Activated CD8-positive, alpha-beta T cell treated with anti-CD3 and anti-CD28 coated beads for 36 hours (primary cell): ENCODE measurements around the gene ITGB2. TPM values are rescaled to one million over a fixed set of nuclear protein-coding genes. Genes with fewer than 3 reads are reported as not detected.

Experiments
- ATAC-seq: fragments of 200-7000 bp; cut with Tn5 transposase; one replicate; pipeline ENCODE4 v1.10.0; 2021; ENCODE audit warnings: mild to moderate bottlenecking, moderate library complexity
- CTCF ChIA-PET: fragments of 350-600 bp; sonication (Branson Sonifier 250); formaldehyde crosslinking; loops from one replicate; lab custom pipeline; 2021; ENCODE audit warnings: antibody characterized with exemption; lab: Charles Lee
- POLR2A ChIA-PET: fragments of 350-600 bp; sonication (Branson Sonifier 250); formaldehyde crosslinking; loops from one replicate; lab custom pipeline; 2021; ENCODE audit warnings: antibody characterized with exemption; lab: Charles Lee
- DNase-seq: peaks from one replicate; pipeline ENCODE4 v3.0.0-alpha.2; 2020
- H3K27ac Mint-ChIP-seq: one replicate; pipeline ENCODE4 v1.8.0; 2021; ENCODE audit warnings: mild to moderate bottlenecking, mixed read lengths
- H3K27me3 Mint-ChIP-seq: one replicate; pipeline ENCODE4 v1.8.0; 2021; ENCODE audit warnings: mixed read lengths
- H3K36me3 Mint-ChIP-seq: one replicate; pipeline ENCODE4 v1.8.0; 2021; ENCODE audit warnings: low read depth, mixed read lengths
- H3K4me1 Mint-ChIP-seq: one replicate; pipeline ENCODE4 v1.8.0; 2021; ENCODE audit warnings: low read depth, mixed read lengths
- H3K4me3 Mint-ChIP-seq: one replicate; pipeline ENCODE4 v1.8.0; 2021; ENCODE audit warnings: mild to moderate bottlenecking, moderate library complexity, mixed read lengths
- H3K9me3 Mint-ChIP-seq: one replicate; pipeline ENCODE4 v1.8.0; 2021; ENCODE audit warnings: mixed read lengths
- intact Hi-C: fragments of 100-400 bp; cut with micrococcal nuclease; formaldehyde crosslinking; loops from one replicate; pipeline ENCODE4 v1.10.0; 2022
- total RNA-seq, 2 experiments: library from RNA; stranded (reverse); gene quantifications; one replicate each; pipeline ENCODE4 v1.2.3, GENCODE V29; 2021
- TF ChIP-seq, protein P1 (sequence below): fragments of 200-600 bp; IDR thresholded peaks from one replicate; pipeline ENCODE4 v1.8.0; 2022; ENCODE audit warnings: antibody characterized with exemption, mild to moderate bottlenecking

Gene ITGB2
- total RNA-seq, 2 experiments from 2014 or later: 340 to 343 TPM

DNA sequence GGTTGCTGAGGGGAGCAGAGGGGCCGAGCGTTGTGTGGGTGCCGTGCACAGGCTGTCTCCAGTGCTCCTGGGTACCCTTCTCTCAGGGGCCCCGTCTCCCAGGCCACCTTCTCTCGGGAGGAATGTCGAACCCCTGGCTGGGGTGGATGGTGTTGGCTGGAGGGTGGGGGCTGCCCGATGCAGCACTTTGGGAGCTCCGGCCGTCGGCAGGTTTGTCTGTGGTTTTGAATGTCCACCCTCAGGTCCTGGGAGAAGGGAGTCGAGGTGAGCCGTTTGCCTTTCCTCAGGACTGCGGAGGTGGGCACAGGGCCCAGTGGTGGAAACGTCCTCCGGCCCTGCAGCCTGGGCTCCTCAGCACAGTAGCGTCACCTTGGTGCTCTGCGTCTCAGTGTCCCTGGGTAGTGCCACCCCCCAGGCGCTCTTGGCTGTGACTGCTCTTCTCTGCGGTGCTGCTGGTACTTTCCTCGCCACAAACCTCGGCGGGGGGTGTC, 33.6 kb upstream of the ITGB2 start:
- H3K4me1 Mint-ChIP-seq: peaks cover 5% of the 10 kb centered on the region
- POLR2A ChIA-PET: no interaction called here
- no peaks in the 10 kb centered on the region for H3K9me3 Mint-ChIP-seq
- CTCF ChIA-PET: interaction anchor here (1.1 to 14.9 kb wide), 4 partner anchors 174 to 186 kb away, joined by 3 to 170 read pairs (median 6); no protein-coding TSS in a partner anchor
- ATAC-seq (no peak), DNase-seq (no peak)
- TF ChIP-seq, protein P1, sequence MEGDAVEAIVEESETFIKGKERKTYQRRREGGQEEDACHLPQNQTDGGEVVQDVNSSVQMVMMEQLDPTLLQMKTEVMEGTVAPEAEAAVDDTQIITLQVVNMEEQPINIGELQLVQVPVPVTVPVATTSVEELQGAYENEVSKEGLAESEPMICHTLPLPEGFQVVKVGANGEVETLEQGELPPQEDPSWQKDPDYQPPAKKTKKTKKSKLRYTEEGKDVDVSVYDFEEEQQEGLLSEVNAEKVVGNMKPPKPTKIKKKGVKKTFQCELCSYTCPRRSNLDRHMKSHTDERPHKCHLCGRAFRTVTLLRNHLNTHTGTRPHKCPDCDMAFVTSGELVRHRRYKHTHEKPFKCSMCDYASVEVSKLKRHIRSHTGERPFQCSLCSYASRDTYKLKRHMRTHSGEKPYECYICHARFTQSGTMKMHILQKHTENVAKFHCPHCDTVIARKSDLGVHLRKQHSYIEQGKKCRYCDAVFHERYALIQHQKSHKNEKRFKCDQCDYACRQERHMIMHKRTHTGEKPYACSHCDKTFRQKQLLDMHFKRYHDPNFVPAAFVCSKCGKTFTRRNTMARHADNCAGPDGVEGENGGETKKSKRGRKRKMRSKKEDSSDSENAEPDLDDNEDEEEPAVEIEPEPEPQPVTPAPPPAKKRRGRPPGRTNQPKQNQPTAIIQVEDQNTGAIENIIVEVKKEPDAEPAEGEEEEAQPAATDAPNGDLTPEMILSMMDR: no peak
- H3K4me3 Mint-ChIP-seq: no peak overlapping the region
- peaks cover 19% of the 10 kb centered on the region for H3K36me3 Mint-ChIP-seq
- H3K27me3 Mint-ChIP-seq: no peaks in the 10 kb centered on the region
- intact Hi-C loops: no loop called here
- no peak overlapping the region for H3K27ac Mint-ChIP-seq

DNA sequence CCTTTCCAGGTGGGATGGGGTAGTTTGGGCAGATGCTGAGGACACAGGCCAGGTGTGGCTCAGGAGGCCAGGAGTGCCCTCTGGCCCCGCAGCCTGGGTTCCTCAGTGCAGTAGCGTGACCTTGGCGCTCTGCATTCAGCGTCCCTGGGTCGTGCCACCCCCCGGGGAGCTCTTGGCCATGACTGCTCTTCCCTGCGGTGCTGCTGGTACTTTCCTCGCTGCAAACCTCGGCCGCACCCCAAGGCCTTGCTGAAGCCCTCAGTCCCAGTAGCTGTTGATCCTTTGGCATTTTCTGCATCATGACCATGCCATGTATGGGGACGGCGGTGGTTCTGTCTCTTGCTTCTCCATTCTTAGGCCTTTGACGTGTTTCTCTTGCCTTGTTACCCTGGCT, 32.9 kb upstream of the ITGB2 start:
- ChIA-PET CTCF (interaction anchor here (2.7 to 14.9 kb wide), 2 partner anchors 175 to 187 kb away, joined by 8 to 170 read pairs; no protein-coding TSS in a partner anchor), POLR2A (no interaction called here)
- TF ChIP-seq, protein P1: no peak
- intact Hi-C loops: no loop called here
- peaks cover 19% of the 10 kb centered on the region for H3K36me3 Mint-ChIP-seq
- no peak for ATAC-seq
- H3K27me3 Mint-ChIP-seq: no peaks in the 10 kb centered on the region
- peaks cover 5% of the 10 kb centered on the region for H3K4me1 Mint-ChIP-seq
- no peak for DNase-seq
- H3K9me3 Mint-ChIP-seq: no peaks in the 10 kb centered on the region
- H3K4me3 Mint-ChIP-seq: no peak overlapping the region
- H3K27ac Mint-ChIP-seq: no peak overlapping the region

DNA sequence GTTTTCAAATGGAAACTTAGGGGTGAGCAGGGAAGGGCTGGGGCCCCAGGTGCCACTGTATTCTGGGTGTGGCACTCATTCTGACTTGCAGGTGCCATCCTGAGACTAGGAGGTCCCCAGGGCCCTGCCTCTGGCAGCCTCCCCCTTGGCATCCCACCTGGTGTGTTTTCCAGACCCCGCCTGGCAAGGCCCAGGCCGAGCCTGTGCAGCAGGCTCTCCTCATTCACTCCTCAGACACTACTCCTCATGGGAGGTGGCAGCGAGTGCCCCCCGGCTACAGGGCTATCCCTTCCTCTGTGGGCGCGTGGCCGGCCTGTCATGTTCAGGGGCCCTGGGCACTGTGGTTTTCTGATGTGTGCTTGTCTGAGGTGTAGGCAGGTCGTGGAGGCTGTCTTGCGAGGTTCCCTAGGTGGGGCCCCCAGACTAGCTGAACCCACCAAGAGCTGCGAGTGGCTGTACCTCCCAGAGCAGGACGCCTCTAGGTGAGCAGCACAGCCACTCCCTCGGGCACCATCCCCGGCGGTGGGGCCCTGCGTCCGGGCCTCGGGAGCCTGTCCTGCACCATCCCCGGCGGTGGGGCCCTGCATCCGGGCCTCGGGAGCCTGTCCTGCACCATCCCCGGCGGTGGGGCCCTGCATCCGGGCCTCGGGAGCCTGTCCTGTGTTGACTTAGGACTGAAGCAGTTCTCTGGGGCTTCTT, 32.4 kb upstream of the ITGB2 start:
- CTCF ChIA-PET: interaction anchor here (1.1 to 14.9 kb wide), 4 partner anchors 176 to 187 kb away, joined by 4 to 170 read pairs (median 6); no protein-coding TSS in a partner anchor
- H3K36me3 Mint-ChIP-seq: peaks cover 17% of the 10 kb centered on the region
- POLR2A ChIA-PET: no interaction called here

DNA sequence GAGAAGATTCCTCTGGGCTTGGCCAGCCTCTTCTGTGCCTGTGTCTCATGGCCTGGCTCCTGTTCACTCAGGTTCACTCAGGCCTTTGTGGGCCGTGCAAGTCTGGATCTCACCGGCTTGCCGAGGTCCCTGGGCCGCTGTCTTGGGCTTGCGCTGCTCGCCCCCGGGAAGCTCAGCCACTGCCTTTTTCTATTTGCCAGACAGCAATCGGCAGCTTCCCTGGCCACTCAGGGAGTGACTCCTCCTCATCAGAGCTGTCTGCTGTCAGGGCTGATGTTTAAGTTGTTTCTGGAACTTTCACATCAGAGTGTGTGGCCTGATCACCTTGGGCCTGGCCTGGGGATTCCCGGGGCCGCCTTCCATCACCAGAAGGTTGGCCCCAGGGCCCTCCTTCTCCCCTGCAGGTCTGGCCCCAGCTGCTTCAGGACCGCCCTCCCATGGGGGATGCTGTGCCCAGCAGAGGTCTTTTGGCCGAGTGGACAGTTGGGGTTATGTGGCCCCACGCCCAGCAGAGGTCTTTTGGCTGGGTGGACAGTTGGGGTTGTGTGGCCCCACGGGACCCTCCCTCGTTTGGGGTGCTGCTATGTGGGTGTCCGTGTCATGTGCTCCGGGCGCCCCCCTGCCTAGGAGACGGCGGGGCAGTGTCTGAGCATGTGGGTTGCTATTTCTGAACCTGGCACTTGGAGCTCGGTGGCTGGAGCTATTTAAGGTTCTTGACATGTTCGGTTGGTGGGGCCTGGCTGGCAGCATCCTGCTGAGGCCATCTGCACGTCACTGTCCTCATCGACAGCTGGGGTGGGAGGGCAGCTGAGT, 31.6 kb upstream of the ITGB2 start:
- H3K9me3 Mint-ChIP-seq: no peaks in the 10 kb centered on the region
- TF ChIP-seq, protein P1: no peak
- H3K27me3 Mint-ChIP-seq: no peaks in the 10 kb centered on the region
- no peak overlapping the region for H3K4me3 Mint-ChIP-seq
- ATAC-seq (no peak), DNase-seq (no peak)
- ChIA-PET CTCF (interaction anchor here (1.0 to 14.9 kb wide), 5 partner anchors 176 to 188 kb away, joined by 3 to 170 read pairs (median 5); no protein-coding TSS in a partner anchor), POLR2A (no interaction called here)
- H3K36me3 Mint-ChIP-seq: peaks cover 14% of the 10 kb centered on the region
- intact Hi-C loops: no loop called here
- H3K27ac Mint-ChIP-seq: no peak overlapping the region
- H3K4me1 Mint-ChIP-seq: peaks cover 6% of the 10 kb centered on the region

More for the DNA sequence above, 32.4 kb upstream of the ITGB2 start:
- H3K4me3 Mint-ChIP-seq: no peak overlapping the region
- DNase-seq: no peak
- no peak for ATAC-seq
- intact Hi-C loops: no loop called here
- no peaks in the 10 kb centered on the region for H3K27me3 Mint-ChIP-seq
- no peaks in the 10 kb centered on the region for H3K9me3 Mint-ChIP-seq
- no peak overlapping the region for H3K27ac Mint-ChIP-seq
- H3K4me1 Mint-ChIP-seq: peaks cover 5% of the 10 kb centered on the region
- TF ChIP-seq, protein P1: no peak
